ENCODE measurements around the gene SLC16A3. TPM values are rescaled to one million over a fixed set of nuclear protein-coding genes. Genes with fewer than 3 reads are reported as not detected.

SLC16A3 gene
- total RNA-seq, 1 donor, result 105 TPM

DNA sequence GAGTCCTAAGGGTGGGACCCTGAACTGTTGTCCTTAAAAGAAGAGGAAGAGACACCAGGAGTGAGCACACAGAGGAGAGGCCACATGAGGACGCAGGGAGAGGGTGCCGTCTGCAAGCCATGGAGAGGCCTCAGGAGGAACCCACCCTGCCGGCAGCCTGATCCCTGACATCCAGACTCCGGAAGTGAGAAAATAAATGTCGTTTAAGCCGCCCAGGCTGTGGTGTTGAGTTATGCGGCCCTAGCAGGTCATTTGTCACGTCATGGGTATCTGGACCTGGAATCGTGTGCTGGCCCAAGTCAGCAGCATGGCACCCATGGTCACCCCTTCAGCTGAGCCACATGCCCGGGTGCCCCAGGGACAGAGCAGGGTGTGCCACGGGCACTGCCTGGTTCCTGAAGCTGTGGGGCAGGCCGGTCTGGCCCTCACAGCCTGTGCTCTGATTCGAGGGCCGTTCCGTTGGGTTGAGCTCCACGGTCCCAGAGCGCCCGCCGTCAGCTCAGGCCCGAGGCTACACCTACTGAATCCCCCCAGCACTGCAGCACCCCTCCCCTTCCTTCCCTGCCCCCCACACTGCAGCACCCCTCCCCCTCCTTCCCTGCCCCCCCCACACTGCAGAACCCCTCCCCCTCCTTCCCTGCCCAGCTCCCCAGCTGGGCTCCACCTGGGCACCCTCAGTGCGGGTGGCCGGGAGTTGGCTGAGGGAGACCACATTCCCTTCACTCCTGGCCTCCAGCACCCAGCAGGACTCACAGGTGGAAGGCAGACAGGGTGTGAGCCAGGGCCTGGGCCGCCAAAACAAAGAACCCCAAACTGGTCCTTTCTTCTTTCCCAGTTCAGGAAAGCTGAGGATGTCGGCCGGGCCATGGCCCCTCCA lies 13.5 kb upstream of the SLC16A3 start:
- Histone ChIP-seq H3K4me3 (ENCODE audit: low read length) (no peak overlapping the region), H3K27me3 (ENCODE audit: insufficient read depth, low read length) (no peaks in the 10 kb centered on the region), H3K4me1 (ENCODE audit: insufficient read depth, low read length) (peaks cover 86% of the 10 kb centered on the region), H3K9me3 (ENCODE audit: low read depth, low read length) (no peaks in the 10 kb centered on the region)

DNA sequence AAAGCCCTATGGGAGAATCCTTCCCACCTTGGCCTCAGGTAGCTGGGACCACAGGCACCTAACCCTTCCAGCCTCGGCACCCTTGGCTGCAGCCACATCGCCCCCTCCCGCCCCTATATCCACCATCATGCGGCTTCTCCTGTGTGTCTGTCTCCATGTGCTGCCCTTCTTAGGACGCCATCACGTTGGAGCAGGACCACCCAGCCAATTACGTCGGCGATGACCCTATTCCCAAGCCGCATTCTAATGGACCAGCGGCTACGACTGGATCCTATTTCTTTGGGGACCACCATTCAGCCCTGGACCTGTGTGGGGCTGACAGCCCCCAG lies 12.9 kb upstream of the SLC16A3 start:
- H3K4me3 ChIP-seq (ENCODE audit: low read length), result no peak overlapping the region
- no peaks in the 10 kb centered on the region for H3K9me3 ChIP-seq (ENCODE audit: low read depth, low read length)
- H3K4me1 ChIP-seq (ENCODE audit: insufficient read depth, low read length), result peaks cover 89% of the 10 kb centered on the region
- no peaks in the 10 kb centered on the region for H3K27me3 ChIP-seq (ENCODE audit: insufficient read depth, low read length)

DNA sequence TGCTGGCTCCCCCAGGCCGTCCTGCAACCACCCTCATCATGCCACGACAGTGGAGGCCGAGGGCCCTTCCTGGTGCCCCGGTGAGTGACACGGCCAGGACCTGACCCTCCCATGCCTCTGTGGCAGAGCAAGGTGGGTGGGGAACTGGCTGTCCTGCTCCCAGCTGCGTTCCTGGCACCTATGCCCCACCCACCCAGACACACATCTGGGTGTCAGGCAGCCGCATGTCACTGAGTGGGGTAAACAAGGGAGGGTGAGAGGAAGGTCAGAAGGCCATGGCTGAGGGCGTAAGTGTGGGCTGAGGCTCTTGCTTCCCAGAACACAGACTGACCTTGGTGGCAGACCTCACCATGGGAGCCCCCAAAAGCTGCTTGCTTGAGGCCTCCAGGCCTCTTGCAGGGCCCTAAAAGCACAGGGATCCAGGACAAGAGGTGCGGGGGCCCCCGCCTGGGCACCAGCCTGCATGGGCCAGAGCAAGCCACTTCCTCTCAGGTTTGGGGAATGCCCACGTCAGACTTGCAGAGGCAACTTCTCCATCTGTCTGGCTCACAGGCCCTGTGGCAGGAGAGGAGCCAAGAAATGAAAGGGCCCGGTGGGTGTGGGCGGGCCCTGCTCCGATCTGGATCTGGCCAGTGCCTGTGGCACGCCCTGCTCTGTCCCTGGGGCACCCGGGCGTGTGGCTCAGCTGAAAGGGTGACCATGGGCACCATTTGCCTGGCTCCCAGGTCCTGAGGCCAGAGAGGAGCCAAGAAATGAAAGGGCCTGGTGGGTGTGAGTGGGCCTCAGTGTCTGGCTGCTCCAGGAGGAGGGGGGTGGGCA lies 12.3 kb upstream of the SLC16A3 start:
- Histone ChIP-seq H3K27me3 (ENCODE audit: insufficient read depth, low read length) (no peaks in the 10 kb centered on the region), H3K4me1 (ENCODE audit: insufficient read depth, low read length) (peaks cover 83% of the 10 kb centered on the region), H3K4me3 (ENCODE audit: low read length) (peak overlapping the region; percentile 12), H3K9me3 (ENCODE audit: low read depth, low read length) (no peaks in the 10 kb centered on the region)

DNA sequence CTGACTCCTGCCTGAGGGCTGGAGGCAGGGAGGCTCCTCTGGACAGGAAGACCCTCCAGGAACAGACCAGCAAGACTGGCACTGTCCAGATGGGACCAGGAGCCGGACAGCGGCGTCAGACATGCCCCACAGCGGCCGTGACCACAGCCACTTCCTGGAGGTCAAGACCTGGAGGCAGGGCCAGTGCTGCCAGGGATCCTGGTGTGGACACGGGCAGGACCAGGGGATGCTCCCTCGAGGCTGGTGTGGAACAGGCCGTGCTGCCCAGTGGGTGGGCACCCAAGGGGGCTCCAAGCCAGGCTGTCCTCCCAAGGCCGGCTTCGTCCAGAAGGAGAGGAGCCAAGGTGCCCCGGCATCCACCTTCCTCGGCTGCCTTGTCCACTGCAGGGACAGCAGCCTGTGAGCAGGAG lies 11.7 kb upstream of the SLC16A3 start:
- Histone ChIP-seq H3K27me3 (ENCODE audit: insufficient read depth, low read length) (no peaks in the 10 kb centered on the region), H3K9me3 (ENCODE audit: low read depth, low read length) (no peaks in the 10 kb centered on the region), H3K4me3 (ENCODE audit: low read length) (peak overlapping the region; percentile 12), H3K4me1 (ENCODE audit: insufficient read depth, low read length) (peaks cover 81% of the 10 kb centered on the region)

DNA sequence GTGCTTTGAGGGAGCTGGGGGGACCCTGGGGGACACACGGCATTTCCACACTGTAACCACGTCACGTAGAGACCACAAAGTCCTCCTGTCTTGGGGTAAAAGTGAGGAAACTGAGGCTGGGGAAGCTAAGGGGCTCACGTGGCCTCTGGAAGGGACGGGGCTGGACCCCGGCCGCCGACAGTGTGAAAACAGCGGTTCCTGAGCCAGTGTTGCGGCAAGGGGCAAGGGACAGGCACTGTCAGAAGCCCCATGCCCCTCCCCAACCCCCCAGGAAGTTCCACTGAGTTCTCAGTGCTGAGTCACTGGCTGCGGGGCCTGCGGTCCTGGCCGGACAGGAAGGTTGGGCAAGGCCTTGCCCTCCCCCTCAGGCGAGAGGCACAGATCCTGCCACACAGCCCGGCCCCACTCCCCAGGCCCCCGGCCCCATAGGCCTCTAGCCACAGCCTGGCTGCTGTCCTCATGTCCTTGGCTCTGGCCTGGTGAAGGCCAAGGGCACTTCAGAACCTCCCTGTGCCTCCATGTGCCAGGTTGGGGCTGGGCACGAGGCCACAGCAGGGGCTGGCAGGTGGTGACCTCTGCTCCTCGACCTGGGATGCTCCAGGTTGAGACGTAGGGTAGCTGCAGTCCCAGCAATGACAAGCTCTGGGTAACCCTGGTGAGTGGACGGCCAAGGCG lies 11.2 kb upstream of the SLC16A3 start:
- Histone ChIP-seq H3K4me1 (ENCODE audit: insufficient read depth, low read length) (peaks cover 84% of the 10 kb centered on the region), H3K27me3 (ENCODE audit: insufficient read depth, low read length) (no peaks in the 10 kb centered on the region), H3K9me3 (ENCODE audit: low read depth, low read length) (no peaks in the 10 kb centered on the region), H3K4me3 (ENCODE audit: low read length) (no peak overlapping the region)

DNA sequence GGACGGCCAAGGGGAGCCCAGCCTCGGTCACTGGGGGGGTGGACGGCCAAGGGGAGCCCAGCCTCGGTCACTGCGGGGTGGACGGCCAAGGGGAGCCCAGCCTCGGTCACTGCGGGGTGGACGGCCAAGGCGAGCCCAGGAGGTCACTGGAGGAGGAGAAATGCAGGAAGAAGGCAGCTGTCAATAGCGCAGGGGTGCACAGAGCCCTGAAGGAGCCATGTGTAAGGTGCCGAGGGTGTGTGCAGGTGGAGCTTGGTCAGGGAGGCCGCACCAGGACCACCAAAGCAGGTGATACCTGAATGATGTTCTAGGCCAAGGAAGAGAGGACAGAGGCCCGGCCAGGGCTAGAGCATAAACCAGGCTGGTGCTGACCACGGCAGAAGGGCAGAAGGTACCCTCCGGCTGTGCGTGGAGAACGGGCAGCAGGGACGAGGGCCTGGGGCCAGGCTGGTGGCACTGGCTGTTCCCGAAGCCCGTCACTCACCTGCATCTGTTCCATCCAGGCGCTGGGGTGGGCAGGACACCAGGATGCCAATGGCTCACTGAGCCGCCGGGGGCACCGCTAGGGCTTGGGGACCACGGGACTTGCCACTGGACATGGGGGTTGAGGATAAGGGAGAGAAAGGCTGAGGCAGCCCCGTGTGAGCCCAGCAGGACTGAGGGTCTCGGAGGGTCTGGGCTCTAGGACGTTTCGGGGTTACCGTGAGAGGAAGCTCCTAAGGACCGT lies 10.3 kb upstream of the SLC16A3 start:
- Histone ChIP-seq H3K4me3 (ENCODE audit: low read length) (no peak overlapping the region), H3K4me1 (ENCODE audit: insufficient read depth, low read length) (peaks cover 85% of the 10 kb centered on the region), H3K9me3 (ENCODE audit: low read depth, low read length) (no peaks in the 10 kb centered on the region), H3K27me3 (ENCODE audit: insufficient read depth, low read length) (no peaks in the 10 kb centered on the region)

DNA sequence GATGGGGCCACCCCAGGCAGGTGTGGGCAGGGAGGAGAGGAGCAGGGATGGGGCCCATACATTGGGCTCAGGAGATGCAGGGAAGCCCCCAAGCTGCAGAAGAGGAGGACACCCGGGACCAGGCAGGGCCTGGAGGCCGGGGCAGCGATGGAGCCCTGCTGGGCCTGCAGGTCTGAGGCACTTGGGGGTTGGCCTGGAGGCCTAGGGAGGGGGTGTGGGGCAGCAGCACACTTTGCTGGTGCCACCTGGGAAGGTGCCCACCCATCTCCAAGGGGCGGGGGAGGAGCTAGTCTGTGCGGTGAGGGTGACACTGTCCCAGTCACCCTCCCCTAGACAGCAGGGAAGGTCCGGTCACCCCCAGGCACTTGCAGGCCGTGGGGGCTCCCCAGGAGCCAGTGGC lies 9.8 kb upstream of the SLC16A3 start:
- Histone ChIP-seq H3K4me3 (ENCODE audit: low read length) (no peak overlapping the region), H3K4me1 (ENCODE audit: insufficient read depth, low read length) (peaks cover 82% of the 10 kb centered on the region), H3K9me3 (ENCODE audit: low read depth, low read length) (no peaks in the 10 kb centered on the region), H3K27me3 (ENCODE audit: insufficient read depth, low read length) (no peaks in the 10 kb centered on the region)

DNA sequence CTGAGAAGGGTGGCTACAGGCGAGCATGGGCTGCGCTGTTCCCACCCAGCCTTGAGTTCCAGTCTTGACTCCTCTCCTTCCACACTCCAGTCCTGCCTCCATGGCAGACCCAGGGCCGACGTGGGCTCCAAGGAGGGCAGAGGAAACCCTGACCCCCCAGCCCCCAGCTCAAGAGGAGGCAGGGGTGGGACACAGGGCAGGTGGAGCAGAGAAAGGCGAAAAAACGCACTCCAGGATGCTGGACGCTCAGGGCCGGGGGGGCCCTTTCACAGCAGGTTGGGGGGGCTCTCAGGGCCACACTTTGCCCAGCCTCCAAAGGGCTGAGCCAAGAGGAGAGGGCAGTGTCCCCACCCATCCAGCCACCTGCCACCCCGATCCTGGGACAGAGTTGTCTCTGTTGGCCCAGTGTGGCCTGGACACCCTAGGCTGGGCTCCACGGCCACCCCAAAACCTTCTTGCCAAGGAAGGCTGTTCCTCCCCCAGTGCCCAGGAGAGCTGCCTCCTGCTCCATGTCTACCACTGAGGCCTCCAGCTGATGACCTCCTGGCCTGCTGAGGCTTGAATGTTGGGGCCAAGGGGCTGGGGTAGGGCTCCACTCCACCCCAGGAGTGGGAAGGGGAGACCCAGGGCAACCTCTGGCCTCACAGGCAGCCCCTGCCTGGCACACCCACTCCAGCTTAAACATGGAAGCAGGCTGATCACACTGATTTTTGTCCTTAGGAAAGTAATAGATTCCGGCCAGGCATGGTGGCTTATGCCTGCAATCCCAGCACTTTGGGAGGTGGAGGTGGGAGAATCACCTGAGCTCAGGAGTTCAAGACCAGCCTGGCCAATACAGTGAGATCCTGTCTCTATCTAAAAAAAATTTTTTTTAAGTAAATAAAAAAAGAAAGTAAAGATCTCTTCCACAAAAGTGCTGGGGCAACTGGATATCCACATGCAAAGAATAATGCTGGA lies 8.8 kb upstream of the SLC16A3 start:
- peaks cover 72% of the 10 kb centered on the region for H3K4me1 ChIP-seq (ENCODE audit: insufficient read depth, low read length)

DNA sequence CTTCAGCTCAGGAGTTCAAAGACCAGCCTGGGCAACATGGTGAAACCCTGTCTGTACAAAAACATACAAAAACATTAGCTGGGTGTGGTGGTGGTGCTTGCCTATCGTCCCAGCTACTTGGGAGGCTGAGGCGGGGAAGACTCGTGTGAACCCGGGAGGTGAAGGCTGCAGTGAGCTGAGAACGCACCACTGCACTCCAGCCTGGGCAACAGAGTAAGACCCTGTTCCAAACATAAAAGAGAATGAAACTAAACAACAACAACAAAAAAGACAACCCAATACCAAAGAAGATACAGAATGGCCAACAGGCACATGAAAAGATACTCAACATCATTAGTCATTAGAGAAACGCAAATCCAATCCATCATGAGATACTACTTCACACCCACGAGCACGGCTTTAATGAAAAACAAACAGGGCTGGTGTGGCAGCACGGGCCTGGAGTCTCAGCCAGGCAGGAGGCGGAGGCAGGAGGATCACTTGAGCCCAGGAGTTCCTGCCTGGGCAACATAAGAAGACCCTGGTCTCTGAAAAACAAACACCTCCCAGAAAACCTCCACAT lies 7.4 kb upstream of the SLC16A3 start:
- H3K4me1 ChIP-seq (ENCODE audit: insufficient read depth, low read length), result peaks cover 61% of the 10 kb centered on the region
- H3K27me3 ChIP-seq (ENCODE audit: insufficient read depth, low read length), result no peaks in the 10 kb centered on the region
- H3K9me3 ChIP-seq (ENCODE audit: low read depth, low read length), result no peaks in the 10 kb centered on the region
- H3K4me3 ChIP-seq (ENCODE audit: low read length), result no peak overlapping the region

More for the DNA sequence above, 8.8 kb upstream of the SLC16A3 start:
- H3K4me3 ChIP-seq (ENCODE audit: low read length), result no peak overlapping the region
- no peaks in the 10 kb centered on the region for H3K27me3 ChIP-seq (ENCODE audit: insufficient read depth, low read length)
- H3K9me3 ChIP-seq (ENCODE audit: low read depth, low read length), result no peaks in the 10 kb centered on the region

DNA sequence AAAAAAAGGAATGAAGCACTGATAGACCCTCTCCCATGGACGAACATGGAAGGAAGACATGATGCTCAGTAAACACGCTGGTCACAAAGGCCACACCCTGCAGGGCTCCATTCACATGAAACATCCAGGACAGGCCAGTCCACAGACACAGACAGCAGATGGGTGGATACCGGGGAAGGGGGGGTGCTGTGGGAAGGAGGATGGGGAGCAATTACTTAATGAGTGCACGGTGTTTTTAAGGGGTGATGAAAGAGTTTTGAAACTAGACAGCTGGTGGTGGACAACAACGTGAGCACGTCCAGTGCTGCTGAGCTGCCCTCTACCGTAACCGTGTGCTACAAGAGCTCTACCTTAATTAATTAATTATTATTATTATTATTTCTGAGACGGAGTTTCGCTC lies 6.0 kb upstream of the SLC16A3 start:
- no peaks in the 10 kb centered on the region for H3K9me3 ChIP-seq (ENCODE audit: low read depth, low read length)
- H3K4me3 ChIP-seq (ENCODE audit: low read length), result no peak overlapping the region
- H3K27me3 ChIP-seq (ENCODE audit: insufficient read depth, low read length), result no peaks in the 10 kb centered on the region
- peaks cover 62% of the 10 kb centered on the region for H3K4me1 ChIP-seq (ENCODE audit: insufficient read depth, low read length)

DNA sequence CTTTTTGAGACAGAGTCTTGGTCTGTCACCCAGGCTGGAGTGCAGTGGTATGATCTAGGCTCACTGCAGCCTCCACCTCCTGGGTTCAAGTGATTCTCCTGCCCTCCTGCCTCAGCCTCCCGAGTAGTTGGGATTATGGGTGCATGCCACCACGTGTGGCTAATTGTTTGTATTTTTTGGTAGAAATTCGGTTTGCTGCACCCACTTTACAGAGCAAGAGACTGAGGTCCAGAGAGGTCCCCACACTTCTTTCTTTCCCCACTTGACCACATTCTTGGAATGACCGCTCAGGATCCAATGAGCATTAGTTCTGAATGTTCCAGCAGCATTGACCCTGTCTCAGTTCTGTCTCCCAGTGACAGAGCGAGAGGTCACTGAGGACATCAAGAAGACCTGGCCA lies 5.3 kb upstream of the SLC16A3 start:
- peaks cover 61% of the 10 kb centered on the region for H3K4me1 ChIP-seq (ENCODE audit: insufficient read depth, low read length)
- H3K4me3 ChIP-seq (ENCODE audit: low read length), result no peak overlapping the region
- no peaks in the 10 kb centered on the region for H3K27me3 ChIP-seq (ENCODE audit: insufficient read depth, low read length)
- no peaks in the 10 kb centered on the region for H3K9me3 ChIP-seq (ENCODE audit: low read depth, low read length)

DNA sequence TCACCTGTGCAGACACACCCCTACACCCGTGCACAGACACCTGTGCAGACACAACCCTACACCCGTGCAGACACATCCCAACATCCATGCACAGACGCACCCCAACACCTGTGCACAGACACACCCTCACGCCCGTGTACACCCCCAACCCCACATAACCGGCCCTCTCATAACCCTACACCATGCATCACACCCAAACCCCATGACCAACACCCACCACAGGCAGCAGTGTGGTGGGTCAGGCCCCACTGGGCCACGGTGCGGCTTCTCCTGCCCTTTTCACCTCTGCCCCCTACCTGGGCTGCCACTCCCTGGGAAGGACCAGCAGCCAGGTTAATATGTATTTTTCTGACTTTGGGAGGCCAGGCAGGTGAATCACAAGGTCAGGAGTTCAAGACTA lies 4.2 kb upstream of the SLC16A3 start:
- no peaks in the 10 kb centered on the region for H3K9me3 ChIP-seq (ENCODE audit: low read depth, low read length)
- H3K4me3 ChIP-seq (ENCODE audit: low read length), result no peak overlapping the region
- H3K27me3 ChIP-seq (ENCODE audit: insufficient read depth, low read length), result no peaks in the 10 kb centered on the region
- H3K4me1 ChIP-seq (ENCODE audit: insufficient read depth, low read length), result peaks cover 56% of the 10 kb centered on the region

DNA sequence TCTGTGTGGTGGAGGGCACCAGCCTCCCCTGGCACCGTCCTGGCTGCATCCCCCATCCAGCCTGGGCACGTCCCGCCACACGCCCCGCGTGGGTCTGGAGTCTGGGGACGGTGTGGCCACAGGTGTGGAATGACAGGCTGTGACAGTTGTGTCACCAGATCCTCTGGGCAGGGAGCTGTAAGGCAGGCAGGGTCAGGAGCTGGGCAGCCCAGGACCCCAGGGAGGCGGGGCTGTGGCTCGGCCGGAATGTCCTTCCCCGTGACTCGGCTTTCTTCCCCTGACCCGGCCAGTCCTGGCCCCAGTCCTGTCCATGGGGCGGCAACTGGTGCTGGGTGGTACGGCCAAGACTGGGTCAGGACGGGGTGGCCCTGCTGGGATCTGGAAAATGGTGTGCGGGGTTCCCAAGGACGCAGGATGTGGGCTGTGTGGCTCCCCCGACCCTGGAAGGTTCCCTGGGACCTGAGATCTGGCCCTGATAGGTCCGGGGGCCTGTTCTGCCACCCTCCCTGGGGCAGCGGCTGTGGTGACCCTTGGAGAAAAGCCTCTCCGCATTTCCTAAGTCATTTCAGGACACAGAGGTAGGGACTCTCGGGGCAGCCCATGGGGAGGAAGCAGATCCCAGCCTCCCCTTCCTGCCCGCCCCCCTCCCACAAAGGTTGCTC lies 3.3 kb upstream of the SLC16A3 start:
- Histone ChIP-seq H3K4me3 (ENCODE audit: low read length) (no peak overlapping the region), H3K9me3 (ENCODE audit: low read depth, low read length) (no peaks in the 10 kb centered on the region), H3K4me1 (ENCODE audit: insufficient read depth, low read length) (peaks cover 56% of the 10 kb centered on the region), H3K27me3 (ENCODE audit: insufficient read depth, low read length) (no peaks in the 10 kb centered on the region)

All from mononuclear cell (primary cell).